ENCODE results near the gene SHTN1. TPM values are rescaled to one million over a fixed set of nuclear protein-coding genes. Genes with fewer than 3 reads are reported as not detected.

Gene SHTN1
- total RNA-seq, 1 donor from 2014 or later: not detected

GRCh38 chr10:116947841-116948529 lies 57.0 kb downstream of the SHTN1 start:
- CTCF ChIA-PET: interaction anchor here (1.5 kb wide), 1 partner anchor 151 kb away, joined by 3 read pairs; no protein-coding TSS in a partner anchor

GRCh38 chr10:116944911-116945310 lies 60.1 kb downstream of the SHTN1 start:
- TF ChIP-seq CTCF (IDR thresholded peaks at IDR 0.05): no peak
- Mint-ChIP-seq H3K4me3 (no peak overlapping the region), H3K27me3 (peaks cover 8% of the 10 kb centered on the region), H3K27ac (no peak overlapping the region), H3K36me3 (ENCODE audit: low read depth) (no peaks in the 10 kb centered on the region), H3K9me3 (peaks cover 2% of the 10 kb centered on the region), H3K4me1 (no peaks in the 10 kb centered on the region)
- ATAC-seq (ENCODE audit: low read depth) (no peak), DNase-seq (no peak)
- POLR2A ChIA-PET: no interaction called here
- CTCF ChIA-PET: interaction anchor here (0.7 kb wide), 1 partner anchor 8 kb away, joined by 3 read pairs; no protein-coding TSS in a partner anchor
- intact Hi-C loops (cut with micrococcal nuclease): no loop called here

More at GRCh38 chr10:116947841-116948529, 57.0 kb downstream of the SHTN1 start:
- intact Hi-C loops (cut with micrococcal nuclease): no loop called here
- Mint-ChIP-seq H3K9me3 (peaks cover 2% of the 10 kb centered on the region), H3K4me3 (no peak overlapping the region), H3K36me3 (ENCODE audit: low read depth) (no peaks in the 10 kb centered on the region), H3K4me1 (no peaks in the 10 kb centered on the region), H3K27ac (no peak overlapping the region), H3K27me3 (peaks cover 4% of the 10 kb centered on the region)
- DNase-seq: no peak
- TF ChIP-seq CTCF (IDR thresholded peaks at IDR 0.05): no peak
- ATAC-seq (ENCODE audit: low read depth): no peak
- POLR2A ChIA-PET: no interaction called here

- intact Hi-C loops (cut with micrococcal nuclease): no loop called here
- ChIA-PET CTCF (no interaction called here), POLR2A (no interaction called here)
- no peaks in the 10 kb centered on the region for H3K27me3 Mint-ChIP-seq
- ATAC-seq (ENCODE audit: low read depth) (no peak), DNase-seq (no peak)
- H3K9me3 Mint-ChIP-seq: no peaks in the 10 kb centered on the region
- no peak overlapping the region for H3K27ac Mint-ChIP-seq
- H3K36me3 Mint-ChIP-seq (ENCODE audit: low read depth): no peaks in the 10 kb centered on the region
- TF ChIP-seq CTCF (IDR thresholded peaks at IDR 0.05): no peak
- H3K4me3 Mint-ChIP-seq: no peak overlapping the region
- no peaks in the 10 kb centered on the region for H3K4me1 Mint-ChIP-seq
Observed at GRCh38 chr10:116931806-116932205, 73.2 kb downstream of the SHTN1 start.

GRCh38 chr10:116926426-116926825 lies 78.6 kb downstream of the SHTN1 start:
- no peaks in the 10 kb centered on the region for H3K27me3 Mint-ChIP-seq
- no peak for TF ChIP-seq CTCF (IDR thresholded peaks at IDR 0.05)
- ATAC-seq (ENCODE audit: low read depth) (no peak), DNase-seq (no peak)
- CTCF ChIA-PET: no interaction called here
- H3K4me3 Mint-ChIP-seq: no peak overlapping the region
- H3K27ac Mint-ChIP-seq: no peak overlapping the region
- H3K4me1 Mint-ChIP-seq: no peaks in the 10 kb centered on the region
- intact Hi-C loops (cut with micrococcal nuclease): no loop called here
- POLR2A ChIA-PET: no interaction called here
- no peaks in the 10 kb centered on the region for H3K9me3 Mint-ChIP-seq
- no peaks in the 10 kb centered on the region for H3K36me3 Mint-ChIP-seq (ENCODE audit: low read depth)

- H3K4me1 Mint-ChIP-seq: no peaks in the 10 kb centered on the region
- no peaks in the 10 kb centered on the region for H3K36me3 Mint-ChIP-seq (ENCODE audit: low read depth)
- no peak for ATAC-seq (ENCODE audit: low read depth)
- no peak overlapping the region for H3K4me3 Mint-ChIP-seq
- no peaks in the 10 kb centered on the region for H3K9me3 Mint-ChIP-seq
- intact Hi-C loops (cut with micrococcal nuclease): no loop called here
- H3K27me3 Mint-ChIP-seq: no peaks in the 10 kb centered on the region
- TF ChIP-seq CTCF (IDR thresholded peaks at IDR 0.05): no peak
- ChIA-PET POLR2A (no interaction called here), CTCF (no interaction called here)
- no peak for DNase-seq
- no peak overlapping the region for H3K27ac Mint-ChIP-seq
Observed at GRCh38 chr10:116925056-116925455, 79.9 kb downstream of the SHTN1 start.
